ENCODE data around the gene PASK. TPM values are rescaled to one million over a fixed set of nuclear protein-coding genes. Genes with fewer than 3 reads are reported as not detected.

PASK gene
- total and polyA plus RNA-seq, 2 of the 4 experiments (the other 2 are of a cell fraction) = 4.1 TPM

GRCh38 chr2:241142063-241142462 lies 7.2 kb downstream of the PASK start:
- H4K8ac ChIP-seq (ENCODE audit: low read depth in 2 of 2, low read length in 2 of 2) = no peak overlapping the region

More at GRCh38 chr2:241142063-241142462, 7.2 kb downstream of the PASK start:
- Histone ChIP-seq H2AK9ac (replicated peaks; ENCODE audit: low read depth, low read length, poor library complexity) (no peak overlapping the region), H2BK15ac (ENCODE audit: low read depth, low read length) (no peak overlapping the region), H2BK5ac (ENCODE audit: low read depth, low read length, poor library complexity, severe bottlenecking) (no peak overlapping the region), H3K4me1 (ENCODE audit: control insufficient read depth, insufficient read depth, low read length) (no peaks in the 10 kb centered on the region), H2BK20ac (ENCODE audit: low read depth, low read length) (no peak overlapping the region), H3K9me3 (ENCODE audit: control insufficient read depth, insufficient read depth, low read length) (no peaks in the 10 kb centered on the region), H2AK5ac (ENCODE audit: low read depth, low read length) (no peak overlapping the region), H3K56ac (ENCODE audit: extremely low read depth, insufficient read depth, low read length) (no peak overlapping the region), H3K79me1 (ENCODE audit: low read depth in 1 of 2, low read length in 2 of 2) (peaks cover 0 to 2% of the 10 kb centered on the region in 2 experiments; a peak in 1 of 4 replicates), H3K9ac (ENCODE audit: low read depth, low read length) (no peak overlapping the region), H3K4me3 (ENCODE audit: insufficient read depth, low read depth, low read length) (no peak overlapping the region), H3K18ac (ENCODE audit: low read depth, low read length) (no peak overlapping the region), H3K23ac (ENCODE audit: low read depth, low read length) (no peak overlapping the region), H3K36me3 (ENCODE audit: control insufficient read depth, insufficient read depth, low read length) (peaks cover 3% of the 10 kb centered on the region; the same call in 1 of the 2 replicates), H3K9me1 (ENCODE audit: insufficient read depth, low read length) (no peaks in the 10 kb centered on the region), H3K27me3 (ENCODE audit: control insufficient read depth, insufficient read depth, low read length) (no peaks in the 10 kb centered on the region), H3K27ac (ENCODE audit: insufficient read depth, low read length) (no peak overlapping the region), H4K5ac (ENCODE audit: low read depth, low read length) (no peak overlapping the region), H3K4ac (ENCODE audit: low read depth, low read length) (no peak overlapping the region), H4K20me1 (ENCODE audit: insufficient read depth, low read length) (no peaks in the 10 kb centered on the region), H2AFZ (replicated peaks; ENCODE audit: low read length, poor library complexity) (no peak overlapping the region), H2BK120ac (ENCODE audit: low read depth, low read length) (no peak overlapping the region), H4K91ac (ENCODE audit: insufficient read depth, low read depth, low read length) (no peak overlapping the region), H3K4me2 (ENCODE audit: low read depth, low read length) (no peak overlapping the region), H3K14ac (replicated peaks; ENCODE audit: low read depth, low read length) (no peak overlapping the region)
- DNase-seq (no peak), ATAC-seq (ENCODE audit: low read depth) (no peak)
- intact Hi-C loops (cut with micrococcal nuclease) = no loop called here
- in situ Hi-C loops (cut with MboI; ENCODE audit: low sequenced_read_pairs) = no loop called here
- TF ChIP-seq MXI1 (IDR thresholded peaks at IDR 0.05; ENCODE audit: borderline replicate concordance, low read depth, low read length) = no peak
- no peak for TF ChIP-seq RCOR1 (IDR thresholded peaks at IDR 0.05; ENCODE audit: insufficient replicate concordance, low read length)
- TF ChIP-seq NFE2L2 (IDR thresholded peaks at IDR 0.05; ENCODE audit: low read depth, low read length) = no peak
- TF ChIP-seq MAZ (IDR thresholded peaks at IDR 0.05; ENCODE audit: borderline replicate concordance, low read depth, low read length) = no peak
- TF ChIP-seq CTCF (conservative IDR thresholded peaks at IDR 0.05; ENCODE audit: low read depth, low read length) = no peak
- no peak for TF ChIP-seq USF2 (IDR thresholded peaks at IDR 0.05; ENCODE audit: low read depth, low read length)
- no peak for TF ChIP-seq RFX5 (IDR thresholded peaks at IDR 0.05; ENCODE audit: low read depth, low read length)
- TF ChIP-seq BHLHE40 (IDR thresholded peaks at IDR 0.05; ENCODE audit: low read depth, low read length) = no peak
- TF ChIP-seq CHD1 (IDR thresholded peaks at IDR 0.05; ENCODE audit: low read depth, low read length) = no peak
- TF ChIP-seq, protein P1, sequence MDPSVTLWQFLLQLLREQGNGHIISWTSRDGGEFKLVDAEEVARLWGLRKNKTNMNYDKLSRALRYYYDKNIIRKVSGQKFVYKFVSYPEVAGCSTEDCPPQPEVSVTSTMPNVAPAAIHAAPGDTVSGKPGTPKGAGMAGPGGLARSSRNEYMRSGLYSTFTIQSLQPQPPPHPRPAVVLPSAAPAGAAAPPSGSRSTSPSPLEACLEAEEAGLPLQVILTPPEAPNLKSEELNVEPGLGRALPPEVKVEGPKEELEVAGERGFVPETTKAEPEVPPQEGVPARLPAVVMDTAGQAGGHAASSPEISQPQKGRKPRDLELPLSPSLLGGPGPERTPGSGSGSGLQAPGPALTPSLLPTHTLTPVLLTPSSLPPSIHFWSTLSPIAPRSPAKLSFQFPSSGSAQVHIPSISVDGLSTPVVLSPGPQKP (IDR thresholded peaks at IDR 0.05; ENCODE audit: borderline replicate concordance, low read depth, low read length) = no peak
- TF ChIP-seq POLR2A (IDR thresholded peaks at IDR 0.05; ENCODE audit: low read depth, low read length) = no peak
- no peak for TF ChIP-seq RAD21 (IDR thresholded peaks at IDR 0.05; ENCODE audit: low read length)
- TF ChIP-seq SMC3 (IDR thresholded peaks at IDR 0.05; ENCODE audit: low read depth, low read length) = no peak
- TF ChIP-seq CEBPB (IDR thresholded peaks at IDR 0.05; ENCODE audit: low read depth, low read length) = no peak
- TF ChIP-seq MAFK (IDR thresholded peaks at IDR 0.05; ENCODE audit: low read depth, low read length) = no peak
- TF ChIP-seq FOS (IDR thresholded peaks at IDR 0.05; ENCODE audit: low read depth, low read length) = no peak
- WGBS, 2 experiments (ENCODE audit: extremely low coverage in 2 of 2, insufficient read length in 1 of 2) = 91% methylated on average over 4 of the region's 6 CpGs; no CpG with 5 or more reads in 1 of the 2 experiments
- dilution Hi-C loops (cut with HindIII; ENCODE audit: low sequenced_read_pairs, unreplicated experiment) = no loop called here
- ChIA-PET POLR2A (ENCODE audit: unreplicated experiment) (no interaction called here), CTCF (no interaction called here)
- no TSS peak for BruUV-seq (replicated peaks)

Measured in IMR-90 (cell line).